HG02943 (cell line): ENCODE results near the gene TOM1L2.

Experiments used
- ATAC-seq: cut with Tn5 transposase; IDR thresholded peaks from one replicate; pipeline ENCODE4 v1.9.1; 2021; ENCODE audit warnings: mild to moderate bottlenecking, low read depth, moderate library complexity; ENCODE audit not compliant: unreplicated experiment

Gene TOM1L2

DNA sequence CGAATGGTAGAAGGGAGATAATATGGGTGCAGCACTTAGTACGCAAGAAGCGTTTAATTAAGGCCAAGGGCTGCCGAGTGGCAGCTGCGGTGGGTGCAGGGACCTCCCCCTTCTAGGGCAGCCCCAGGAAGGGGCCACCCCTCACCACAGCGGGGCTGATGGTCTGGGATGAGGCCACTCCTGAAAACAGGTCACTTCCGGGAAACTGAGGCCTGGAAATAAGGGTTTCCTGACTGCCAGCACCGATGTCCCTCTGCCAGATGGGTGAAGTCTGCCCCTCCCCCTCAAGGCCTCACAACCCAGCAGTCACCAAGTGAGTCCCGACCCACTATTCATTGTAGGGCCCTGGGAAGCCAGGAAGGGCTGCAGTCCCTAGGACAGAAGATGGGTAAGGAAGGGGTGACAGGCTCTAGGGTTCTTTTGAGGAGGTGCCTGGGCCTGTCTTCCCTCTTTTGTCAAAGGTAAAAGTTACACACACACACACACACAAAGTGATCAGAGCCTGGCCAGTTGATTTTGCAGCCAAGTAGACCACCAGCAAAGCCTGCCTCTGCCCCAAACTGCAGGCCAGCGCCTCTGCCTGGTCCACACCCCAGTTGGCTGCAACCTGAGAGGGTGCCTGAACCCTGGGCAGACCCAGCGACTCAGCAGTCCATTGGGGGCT is 147.9 kb downstream of the TOM1L2 start:
- ATAC-seq, result no peak

DNA sequence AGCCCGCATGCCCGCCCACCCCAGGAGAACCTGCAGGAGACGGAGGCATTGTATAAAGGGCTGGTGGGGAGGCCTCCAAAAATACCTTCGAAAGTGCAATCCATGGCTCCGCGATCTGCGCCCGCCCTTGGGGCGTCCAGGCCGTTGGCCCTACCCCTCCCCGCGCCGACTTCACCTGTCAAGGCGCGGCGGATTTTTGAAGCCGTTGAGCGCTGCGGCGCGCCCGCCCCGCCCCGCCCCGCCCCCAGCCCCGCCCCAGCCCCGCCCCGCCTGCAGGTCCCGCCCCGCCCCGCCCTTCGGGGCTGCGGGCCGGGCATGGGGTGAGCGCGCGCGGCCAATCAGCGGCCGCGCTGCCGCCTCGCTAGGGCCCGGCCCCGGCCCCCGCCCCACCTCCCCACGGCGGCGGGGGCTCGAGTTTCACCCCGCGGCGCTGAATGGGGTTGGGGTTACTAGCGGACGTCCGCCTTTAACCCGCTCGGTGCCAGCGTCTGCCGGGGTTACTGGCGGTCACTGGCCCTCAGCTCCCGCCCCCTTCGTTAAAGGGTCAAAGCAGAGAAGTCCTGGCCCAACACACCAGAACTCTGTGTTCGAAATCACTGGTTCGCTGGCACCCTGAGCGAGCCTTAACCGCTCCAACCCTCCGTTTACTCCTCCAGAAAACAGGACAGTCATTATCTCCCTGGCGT is 148.6 kb downstream of the TOM1L2 start:
- peak; percentile 77 for ATAC-seq

DNA sequence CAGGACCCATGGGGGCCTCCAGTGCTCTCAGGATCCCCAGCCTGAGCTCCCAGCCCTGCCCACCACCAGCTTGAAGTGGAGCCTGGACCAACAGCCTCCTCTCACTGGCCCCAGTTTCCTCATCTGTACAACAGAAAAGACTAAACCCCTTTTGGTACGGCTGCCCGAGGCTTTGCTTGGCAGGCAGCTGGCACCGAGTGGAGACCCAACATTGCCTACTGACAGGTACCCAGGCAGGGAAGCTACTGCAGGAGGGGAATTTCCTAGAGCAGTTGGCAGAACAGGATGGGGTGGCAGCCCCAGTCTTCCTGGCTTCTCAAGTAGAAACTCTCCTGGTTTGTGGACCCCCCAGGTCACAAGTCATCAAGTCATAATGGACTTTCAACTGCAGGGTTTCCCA is 149.6 kb downstream of the TOM1L2 start:
- no peak for ATAC-seq

DNA sequence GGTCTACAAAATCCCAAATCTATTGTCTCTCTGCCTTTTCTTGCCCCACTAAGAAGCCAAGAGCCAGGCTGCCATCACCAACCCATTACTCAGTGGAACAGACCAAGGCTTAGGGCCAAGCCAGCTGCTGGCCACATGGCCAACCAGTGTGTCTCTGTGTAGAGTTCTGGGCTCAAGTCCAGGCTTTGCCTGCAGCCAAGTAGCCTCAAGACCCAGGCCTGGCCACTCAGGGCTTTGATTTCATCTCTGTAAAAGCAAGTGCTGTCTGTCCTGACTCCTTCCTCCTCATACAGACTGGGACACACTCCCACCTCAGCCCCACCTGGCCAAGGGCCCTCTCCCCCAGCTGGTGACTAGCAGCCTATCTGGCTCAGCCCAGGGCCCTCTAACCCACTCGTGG is 150.0 kb downstream of the TOM1L2 start:
- no peak for ATAC-seq

DNA sequence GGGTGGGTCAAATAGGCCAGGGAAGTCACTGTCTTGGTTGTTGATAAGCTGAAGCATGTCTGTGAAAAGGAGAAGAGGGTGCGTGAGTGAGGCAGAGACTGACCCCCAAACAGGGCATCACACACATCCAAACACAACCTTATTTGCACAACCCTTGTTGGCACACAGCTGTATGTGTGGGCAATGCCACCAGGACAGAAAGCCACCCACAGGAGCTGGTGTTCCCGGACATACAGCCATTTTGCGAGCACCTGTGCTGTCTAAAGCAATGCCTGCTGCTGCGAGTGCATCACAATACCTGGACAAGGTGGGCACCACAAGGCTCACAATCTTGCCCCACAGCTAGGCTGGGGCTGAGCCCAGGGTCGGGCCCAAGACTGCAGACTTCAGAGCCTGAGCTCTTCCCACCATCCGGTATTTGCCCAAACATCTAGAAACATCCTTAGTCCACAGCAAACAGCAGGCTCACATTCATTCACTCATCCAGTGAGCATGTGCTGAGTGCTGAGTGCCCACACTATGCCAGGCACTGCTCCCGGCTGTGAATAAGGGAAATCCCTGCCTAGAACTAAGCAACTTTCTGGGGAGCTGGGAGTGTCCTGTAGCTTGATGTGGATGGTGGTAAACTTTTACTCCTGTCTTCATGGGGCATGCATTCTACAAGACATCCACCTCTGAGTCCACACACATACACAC is 151.6 kb downstream of the TOM1L2 start:
- no peak for ATAC-seq

DNA sequence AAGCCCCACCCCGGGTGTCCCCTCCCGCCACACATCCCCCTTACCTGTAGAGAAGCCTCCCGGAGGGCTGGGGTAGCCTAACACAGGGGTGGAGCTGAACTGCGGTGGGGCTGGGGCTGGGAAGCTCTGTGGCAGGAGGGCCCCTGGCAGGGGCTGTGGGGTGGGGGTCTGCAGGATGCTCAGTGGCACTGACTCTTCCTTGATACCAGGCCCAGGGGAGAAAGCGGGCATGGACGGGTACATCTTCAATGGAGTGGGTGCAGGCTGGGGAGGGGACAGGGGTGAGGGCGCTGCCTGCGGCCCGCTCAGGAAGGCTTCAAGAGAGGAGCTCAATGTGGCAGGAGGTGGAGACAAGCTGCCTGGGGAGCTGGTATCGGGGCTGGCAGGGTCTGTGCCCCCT is 152.2 kb downstream of the TOM1L2 start:
- ATAC-seq, result no peak

DNA sequence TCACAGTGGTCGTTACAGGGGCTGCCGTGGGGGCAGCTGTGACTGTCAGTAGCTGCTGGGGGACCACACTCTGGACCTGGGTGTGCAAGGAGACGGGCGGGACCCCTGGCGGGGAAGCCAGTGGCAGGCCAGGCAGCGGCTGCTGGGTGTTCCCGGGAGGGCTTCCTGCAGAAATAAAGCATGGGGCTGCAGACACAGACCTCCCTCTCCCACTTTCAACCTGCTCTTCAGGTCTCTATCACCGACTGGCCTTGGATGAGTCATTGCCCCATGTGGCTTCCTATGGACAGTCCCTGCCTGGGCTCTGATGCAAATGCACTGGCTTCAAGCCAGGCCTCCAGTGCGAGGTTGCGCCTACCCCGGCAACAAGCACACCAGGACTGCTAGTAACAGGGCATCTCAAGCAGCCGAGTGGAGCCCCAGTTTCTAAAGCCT is 152.6 kb downstream of the TOM1L2 start:
- ATAC-seq, result no peak

DNA sequence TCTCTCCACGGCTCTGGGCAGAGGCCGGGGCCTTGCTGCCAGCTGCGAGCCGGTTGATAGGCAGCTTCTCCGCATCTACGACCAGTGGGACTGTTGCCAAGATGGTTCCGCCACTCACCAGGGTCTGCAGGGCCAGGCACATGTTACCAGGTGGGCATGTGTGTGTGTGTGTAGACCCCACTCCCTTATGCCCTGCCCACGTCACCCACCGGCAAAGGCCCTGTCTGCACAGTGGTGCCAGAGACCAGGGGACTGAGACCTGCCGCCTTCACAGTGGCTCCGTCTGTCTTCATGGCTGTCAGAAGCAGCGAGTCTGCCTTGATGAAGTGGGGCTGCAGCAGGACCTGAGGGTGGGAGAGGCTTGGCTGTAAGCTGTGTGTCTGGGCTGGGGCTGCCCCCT is 153.1 kb downstream of the TOM1L2 start:
- no peak for ATAC-seq

DNA sequence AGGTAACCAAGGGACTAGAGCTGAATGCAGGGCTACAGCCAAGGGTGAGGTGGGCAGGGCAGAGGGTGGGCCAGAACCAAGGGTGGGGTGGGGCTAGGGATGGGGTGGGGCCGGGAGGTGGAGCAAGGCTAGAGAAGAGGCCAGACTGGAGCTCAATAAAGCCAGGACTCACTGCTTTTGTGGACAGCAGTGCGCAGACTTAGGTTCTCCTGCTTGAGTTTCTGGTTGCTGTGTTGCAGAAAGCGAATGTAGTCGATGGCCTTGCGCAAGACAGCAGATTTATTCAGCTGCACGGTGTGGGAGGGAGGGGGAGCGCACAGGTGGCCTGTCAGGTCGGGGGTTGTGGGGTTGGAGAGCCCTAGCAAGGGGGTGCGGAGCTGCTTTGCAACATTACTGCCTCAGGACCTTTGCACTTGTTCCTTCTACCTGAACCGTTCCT is 154.1 kb downstream of the TOM1L2 start:
- ATAC-seq, result no peak

DNA sequence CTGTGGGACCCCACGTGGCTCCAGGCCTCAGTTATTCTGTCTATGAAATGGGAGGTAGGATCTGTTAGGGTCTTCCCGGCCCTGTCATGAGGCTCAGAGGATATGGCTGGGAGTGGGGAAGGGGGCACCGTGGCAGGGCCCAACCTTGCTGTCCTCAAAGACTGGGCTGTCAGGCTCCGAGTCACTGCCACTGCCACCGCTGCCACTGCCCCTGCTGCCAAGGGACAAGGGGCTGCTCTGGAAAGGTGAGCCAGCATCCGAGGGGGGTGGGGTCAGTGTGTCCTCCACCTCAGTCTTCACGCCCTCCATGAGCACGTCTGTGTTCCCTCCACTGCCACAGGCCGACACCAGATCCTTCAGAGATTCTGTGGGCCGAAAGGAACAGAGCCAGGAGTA is 154.7 kb downstream of the TOM1L2 start:
- no peak for ATAC-seq

DNA sequence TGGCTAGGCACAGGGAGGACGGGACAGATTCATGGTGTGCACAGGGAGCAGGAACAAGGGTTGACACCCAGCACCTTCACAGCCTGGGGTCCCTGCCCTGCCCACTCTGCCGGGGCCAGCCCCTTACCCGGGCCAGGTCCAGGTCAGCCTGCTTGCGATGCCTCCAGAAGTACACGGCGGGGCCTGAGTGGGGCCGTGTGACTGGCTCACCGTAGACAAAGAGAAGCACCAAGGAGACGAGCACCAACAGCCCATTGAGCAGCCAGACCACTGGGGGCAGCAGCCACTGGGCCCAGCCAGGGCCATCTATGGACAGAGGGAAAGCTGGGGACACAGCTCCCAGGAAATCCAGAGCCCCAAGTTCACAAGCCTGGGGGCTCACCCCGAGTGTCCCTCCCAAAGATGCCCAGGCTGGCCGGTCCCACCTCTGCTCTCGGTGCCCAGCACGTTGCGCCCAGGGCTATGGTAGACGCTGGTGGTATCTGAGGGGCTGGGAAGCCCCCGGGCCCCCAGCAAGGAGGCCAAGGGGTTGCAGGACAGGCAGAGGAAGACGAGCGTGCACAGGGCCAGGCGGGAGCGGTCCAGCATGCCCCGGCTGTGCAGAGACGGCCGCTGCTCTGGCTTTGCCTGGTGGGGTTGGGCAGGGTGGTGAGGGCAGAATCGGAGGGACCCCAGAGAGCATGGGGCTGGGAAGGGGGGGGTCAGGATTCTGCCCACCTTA is 155.2 kb downstream of the TOM1L2 start:
- no peak for ATAC-seq

DNA sequence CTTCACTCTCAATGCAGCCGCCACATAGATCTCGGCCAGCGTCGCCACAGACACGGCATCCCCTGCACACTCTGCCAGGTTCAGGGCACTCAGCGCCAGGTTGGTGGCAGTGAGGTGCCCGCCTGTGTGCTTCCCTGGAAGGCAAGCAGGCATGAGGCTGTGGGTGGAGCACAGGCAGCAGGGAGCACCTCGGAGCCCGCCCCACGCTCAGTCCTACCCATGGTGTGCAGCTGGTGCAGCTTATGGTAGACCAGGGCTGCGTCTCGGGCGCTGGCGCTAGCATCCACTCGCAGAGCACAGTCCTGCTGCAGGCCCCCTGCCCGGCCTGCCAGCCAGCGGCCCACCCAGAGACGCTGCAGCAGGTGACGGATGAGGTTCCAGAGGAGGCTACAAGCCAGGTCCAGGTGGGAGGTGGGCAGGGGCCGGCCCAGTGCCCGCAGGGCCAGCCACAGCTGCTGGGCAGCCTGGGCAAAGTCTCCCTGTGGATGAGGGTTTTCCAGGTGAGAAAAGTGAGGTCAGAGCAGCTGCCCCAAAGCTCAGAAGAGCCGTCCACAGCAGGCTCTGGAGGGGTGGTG is 155.9 kb downstream of the TOM1L2 start:
- ATAC-seq, result no peak

DNA sequence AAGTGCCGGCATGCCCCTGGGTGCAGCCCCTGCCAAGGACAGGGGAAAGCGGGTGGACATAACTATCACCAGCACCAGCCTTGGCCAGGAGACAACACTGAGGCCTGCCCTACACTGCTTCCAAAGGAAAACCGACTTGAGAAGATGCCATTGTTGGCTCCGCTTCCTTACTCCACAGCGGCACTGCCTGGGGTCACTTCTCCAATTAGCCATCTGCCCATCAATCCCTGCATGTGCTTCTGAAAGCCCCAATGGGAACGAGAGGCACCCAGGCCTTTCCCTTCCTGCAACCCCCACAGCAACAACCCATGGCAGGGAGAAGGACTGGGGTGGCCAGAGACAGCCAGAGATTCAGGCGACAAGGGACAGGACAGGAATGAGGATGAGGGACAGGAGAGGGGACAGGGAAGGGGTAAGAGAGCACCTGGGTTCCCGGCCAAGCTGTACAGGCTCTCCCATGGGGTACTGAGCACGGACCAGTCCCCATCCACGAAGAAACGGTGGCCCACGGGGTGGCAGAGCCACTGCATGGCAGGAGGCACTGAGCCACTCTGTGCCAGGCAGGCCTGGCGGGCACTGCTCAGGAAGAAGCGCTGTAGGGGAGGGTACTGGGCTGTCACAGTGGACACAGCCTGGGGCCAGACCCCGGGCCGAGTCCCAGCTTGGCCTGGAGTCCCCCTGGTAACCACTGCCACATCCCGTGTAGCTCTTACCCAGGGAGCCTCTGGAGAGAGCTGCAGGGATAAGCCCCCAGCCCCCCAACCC is 156.6 kb downstream of the TOM1L2 start:
- ATAC-seq, result no peak

DNA sequence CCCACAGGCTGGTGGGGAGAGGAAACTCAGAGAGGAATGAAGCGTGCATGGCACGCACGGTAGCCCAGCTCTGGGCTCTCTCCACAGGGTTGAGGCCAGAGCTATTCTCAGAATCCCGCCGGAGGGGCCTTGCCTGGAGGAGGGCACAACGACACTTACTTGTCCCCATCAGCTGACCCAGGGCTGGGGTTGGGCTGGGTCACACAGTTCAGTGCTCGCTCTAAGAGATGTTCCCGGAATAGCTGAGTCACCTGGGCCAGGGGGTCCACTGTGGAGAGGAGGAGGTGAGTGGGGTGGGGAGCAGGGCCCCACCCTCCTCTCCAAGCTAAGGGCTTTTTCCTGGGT is 157.2 kb downstream of the TOM1L2 start:
- no peak for ATAC-seq

DNA sequence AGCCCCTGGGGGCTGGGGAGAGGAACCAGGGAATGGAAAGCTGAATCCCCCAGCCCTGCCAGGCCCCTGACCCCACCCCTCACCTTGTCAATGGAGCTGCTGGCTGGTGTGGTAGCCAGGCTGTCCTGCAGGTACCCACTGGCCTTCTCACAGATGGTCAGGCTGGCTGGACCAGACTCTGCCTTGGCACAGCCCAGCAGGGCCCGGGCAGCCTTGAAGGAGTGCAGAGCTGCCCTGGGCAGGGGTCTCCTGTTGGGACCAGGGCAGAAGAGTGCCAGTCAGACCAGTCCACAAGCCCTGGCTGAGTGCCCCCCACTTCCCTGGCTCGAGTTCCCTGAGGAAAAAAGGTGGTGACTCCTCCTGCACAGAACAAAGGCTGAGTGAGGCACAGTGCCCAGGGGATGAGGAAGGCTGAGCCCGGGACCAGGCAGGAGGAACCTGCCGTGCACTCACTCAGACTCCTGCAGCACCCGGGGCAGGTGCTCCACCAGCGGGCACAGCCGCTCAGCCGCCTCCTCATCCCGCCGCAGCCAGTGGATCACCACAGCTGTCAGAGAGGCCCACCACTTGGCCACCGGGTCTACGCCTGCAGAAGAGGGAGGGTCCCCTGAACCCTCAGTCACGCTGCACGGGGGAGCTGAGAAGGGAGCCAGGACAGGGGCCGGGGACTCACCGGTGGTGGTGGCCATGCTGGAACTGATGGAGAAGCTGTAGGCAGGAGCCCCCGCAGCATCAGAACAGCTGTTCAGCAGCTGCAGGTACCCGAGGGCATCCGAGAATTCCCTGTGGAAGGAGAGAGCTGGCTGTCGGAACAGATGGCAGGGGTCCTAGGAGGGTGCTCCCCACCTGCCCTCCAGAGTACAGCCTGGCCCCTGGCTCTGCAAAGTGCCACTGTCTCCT is 157.8 kb downstream of the TOM1L2 start:
- ATAC-seq, result no peak

DNA sequence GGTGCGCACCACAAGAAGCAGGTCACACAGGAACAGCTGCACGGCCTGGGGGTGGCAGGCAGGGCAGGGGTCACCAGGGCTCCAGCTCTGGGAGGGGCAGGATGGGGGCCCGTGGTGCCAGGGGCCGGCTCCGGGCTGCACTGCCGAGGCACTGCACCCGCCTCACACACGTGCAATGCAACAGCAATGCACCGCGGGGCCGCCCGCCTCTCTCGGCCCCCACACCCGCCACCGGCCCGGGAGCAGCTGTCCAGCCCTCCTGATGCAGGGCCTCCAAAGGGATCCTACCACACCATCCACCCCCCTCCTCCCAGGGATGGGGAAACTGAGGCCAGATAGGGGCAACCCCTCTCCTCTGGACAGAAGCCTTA is 158.5 kb downstream of the TOM1L2 start:
- no peak for ATAC-seq

DNA sequence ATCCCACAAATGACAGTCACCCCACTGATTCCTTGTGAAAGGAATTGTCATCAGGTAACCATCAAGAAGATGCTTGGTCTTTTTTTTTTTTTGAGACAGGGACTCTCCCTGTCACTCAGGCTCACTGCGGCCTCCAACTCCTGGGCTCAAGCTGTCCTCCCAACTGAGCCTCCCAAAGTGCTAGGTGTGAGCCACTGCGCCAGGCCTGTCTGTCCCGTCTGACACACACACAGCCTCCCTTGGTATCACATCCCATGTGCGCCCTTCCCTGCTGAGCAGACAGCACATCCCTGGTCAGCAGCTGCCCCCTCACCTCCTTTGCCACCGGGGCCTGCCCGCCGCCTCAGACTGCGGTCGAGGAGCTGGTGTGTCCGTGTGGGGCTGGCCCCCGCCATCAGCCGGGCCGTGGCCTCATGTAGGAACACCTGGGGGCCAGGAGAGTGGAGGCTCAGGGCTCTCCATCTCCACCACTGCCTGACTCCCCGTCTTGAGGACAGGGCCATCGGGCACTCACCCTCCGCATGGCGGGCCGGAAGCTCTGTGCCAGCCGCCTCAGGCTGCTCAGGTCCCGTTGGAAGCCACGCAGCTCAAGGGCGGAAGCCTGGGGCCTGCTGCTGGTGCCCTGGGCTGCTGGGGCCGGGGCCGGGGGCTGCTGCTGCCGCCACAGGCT is 159.0 kb downstream of the TOM1L2 start:
- no peak for ATAC-seq

DNA sequence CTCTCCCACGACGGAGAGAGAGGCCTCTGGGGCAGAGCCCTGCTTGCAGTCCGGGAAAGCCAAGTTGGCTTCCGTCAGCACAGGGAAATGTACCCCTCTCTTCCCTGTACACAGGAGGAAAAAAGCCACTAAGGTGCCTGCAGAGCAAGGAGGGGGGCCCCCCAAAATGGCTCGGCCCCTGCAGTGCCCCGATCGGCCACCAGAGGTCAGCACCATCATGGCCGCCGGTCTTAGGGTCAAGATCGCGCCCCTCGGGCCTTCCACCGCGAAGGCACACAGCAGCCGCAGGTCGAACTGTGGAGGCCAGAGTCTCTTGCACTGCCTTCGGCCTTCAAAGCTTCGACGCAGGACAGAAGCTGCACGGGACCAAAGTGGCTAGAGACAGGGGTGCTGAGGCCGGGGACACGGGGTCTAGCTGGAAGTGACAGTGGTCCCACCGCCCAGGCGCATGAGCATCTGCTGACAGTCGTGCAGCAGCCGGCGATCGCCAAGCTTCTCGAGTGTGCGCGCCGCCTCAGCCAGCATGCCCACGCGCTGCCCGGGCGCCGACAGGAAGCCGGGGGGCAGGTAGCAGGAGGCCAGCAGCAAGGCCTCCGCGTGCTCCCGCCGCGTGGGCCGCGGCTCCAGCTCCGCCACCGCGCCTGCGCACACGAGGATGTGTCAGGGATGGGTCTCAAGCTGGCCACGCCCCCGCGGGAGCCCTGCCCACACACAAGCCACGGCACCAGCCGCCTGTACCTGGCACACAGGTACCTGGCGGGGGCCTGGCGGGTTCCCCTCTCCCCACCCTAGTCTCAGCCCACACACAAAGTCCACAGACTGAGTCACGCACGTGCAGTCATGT is 159.8 kb downstream of the TOM1L2 start:
- no peak for ATAC-seq
